Stomach (tissue), 9 donors: ENCODE data around the gene SLAMF7. TPM values are rescaled to one million over a fixed set of nuclear protein-coding genes. Genes with fewer than 3 reads are reported as not detected.
A peak's percentile ranks its signal among the peaks of the same experiment; 100 is the strongest.
"Not testable (repeated sequence)": the region's sequence is repeated elsewhere in the genome, so short reads cannot be mapped to it uniquely, and the experiment has no call there.

Experiments used
- DNase-seq, 2 donors: peaks; one replicate each; pipeline versions ENCODE4 v3.0.0 to v3.0.0-alpha.2; 2013 to 2019
- H3K27ac ChIP-seq, 5 donors: fragments of 200-600 bp in 4 of 5; sonication (generic) in 4 of 5; one replicate each; pipeline ENCODE4 v1.5.1; 2013 to 2019; ENCODE audit warnings: mild to moderate bottlenecking in 1 of 5, moderate library complexity in 1 of 5
- H3K27me3 ChIP-seq, 3 donors: fragments of 200-600 bp; sonication (generic); one replicate each; pipeline ENCODE4 v1.5.1; 2017 to 2019; ENCODE audit warnings: mixed run types in 1 of 3
- H3K36me3 ChIP-seq, 4 donors: fragments of 200-600 bp; sonication (generic); 1 replicate in 3 of 4; 2 replicates in 1 of 4; pipeline ENCODE4 v1.5.1; 2016 to 2019
- H3K4me1 ChIP-seq, 4 donors: fragments of 200-600 bp; sonication (generic); one replicate each; pipeline ENCODE4 v1.5.1; 2016 to 2019
- H3K4me3 ChIP-seq, 4 donors: fragments of 200-600 bp; sonication (generic) in 3 of 4; one replicate each; pipeline ENCODE4 v1.5.1; 2016 to 2019; ENCODE audit warnings: mild to moderate bottlenecking in 1 of 4
- H3K9me3 ChIP-seq, 4 donors: fragments of 200-600 bp; sonication (generic); one replicate each; pipeline ENCODE4 v1.5.1; 2016 to 2019
- CTCF ChIP-seq, 7 experiments: fragments of 450-650 bp in 4 of 7; fragments of 200-600 bp in 3 of 7; sonication (generic) in 3 of 7; IDR thresholded peaks; one replicate each; pipeline ENCODE4 v1.5.1; 2016 to 2019; ENCODE audit warnings: antibody characterized with exemption in 7 of 7, control low read depth in 2 of 7, mild to moderate bottlenecking in 1 of 7
- EP300 ChIP-seq: sonication (generic); formaldehyde crosslinking; IDR thresholded peaks from one replicate; pipeline ENCODE4 v1.6.1; 2017; ENCODE audit warnings: antibody characterized with exemption
- POLR2A ChIP-seq, 4 donors: fragments of 450-650 bp; IDR thresholded peaks; one replicate each; pipeline ENCODE4 v1.6.1; 2016; ENCODE audit warnings: antibody characterized with exemption in 4 of 4, control low read depth in 2 of 4, mild to moderate bottlenecking in 1 of 4, moderate library complexity in 1 of 4
- POLR2AphosphoS5 ChIP-seq, 3 donors: sonication (generic); formaldehyde crosslinking; IDR thresholded peaks; one replicate each; pipeline ENCODE4 v1.6.1; 2016; ENCODE audit warnings: antibody characterized with exemption in 3 of 3
- WGBS, 5 donors: extraction: QIAGEN DNeasy Blood & Tissue Kit in 3 of 5; methylation state at CpG; one replicate each; pipeline versions ENCODE4 v1.1.5 to v1.1.7; 2013 to 2018; 5-methylcytosine and 5-hydroxymethylcytosine counted together
- intact Hi-C: fragments of 100-400 bp; cut with DNase I; formaldehyde crosslinking; loops from one replicate; pipeline ENCODE4 v1.15.1; 2023; ENCODE audit warnings: low total_unique reads
- polyA plus RNA-seq, 3 donors: library from polyadenylated mRNA; stranded (reverse); fragments of 200-250 nt; gene quantifications; one replicate each; pipeline ENCODE4 v1.2.3, GENCODE V29; 2013
- total RNA-seq, 5 donors: library from RNA; depleted of rRNA; stranded (reverse); fragments of >200 nt; gene quantifications; one replicate each; pipeline versions ENCODE4 v1.1.0 to v1.2.3, GENCODE V29; 2014 to 2016
- donor health status: healthy with polysubstance abuse.
- donor health status: Bipolar disorder and iron deficiency.
- donor health status: healthy.

Gene SLAMF7
- total and polyA plus RNA-seq, 8 donors = 0.45 to 4.2 (median 2.0) TPM; not detected in 1

GRCh38 chr1:160711602-160712311 lies 27.3 kb upstream of the SLAMF7 start, which contains the start of gene CD48:
Gene CD48, minus strand, starts transcription at chr1:160711822. Its CDS starts 59 bp downstream, at chr1:160711763.
- DNase-seq = peak in 1 of 2 donors; percentile 42
- peaks cover 0 to 4% (median 0%) of the 10 kb centered on the region in 3 donors for H3K27me3 ChIP-seq
- intact Hi-C loops = no loop called here
- TF ChIP-seq POLR2A (IDR thresholded peaks at IDR 0.05) (no peak), CTCF (IDR thresholded peaks at IDR 0.05) (no peak), EP300 (no peak), POLR2AphosphoS5 (IDR thresholded peaks at IDR 0.05) (no peak)
- H3K36me3 ChIP-seq = no peaks in the 10 kb centered on the region
- peak within 1 kb of the TSS in 3 of 4 donors; percentile 30 to 40 (median 34) for H3K4me3 ChIP-seq
- H3K9me3 ChIP-seq = no peaks in the 10 kb centered on the region
- H3K4me1 ChIP-seq = no peaks in the 10 kb centered on the region
- peak within 1 kb of the TSS in 4 of 5 donors; percentile 46 to 78 (median 62) for H3K27ac ChIP-seq
- WGBS, 5 donors = 45 to 56% (median 52%) methylated on average over 9 of the region's 9 CpGs

GRCh38 chr1:160712525-160713080 lies 26.4 kb upstream of the SLAMF7 start:
- H3K27me3 ChIP-seq, H3K4me3 ChIP-seq, H3K4me1 ChIP-seq, intact Hi-C loops, H3K9me3 ChIP-seq, H3K36me3 ChIP-seq: not testable (repeated sequence)
- peak in 1 of 2 donors; percentile 51 for DNase-seq
- H3K27ac ChIP-seq = peak overlapping the region in 4 of 5 donors; percentile 46 to 78 (median 62)
- 60 to 68% (median 66%) methylated on average over 5 of the region's 5 CpGs for WGBS, 5 donors

GRCh38 chr1:160713161-160713560 lies 25.9 kb upstream of the SLAMF7 start:
- Histone ChIP-seq H3K9me3 (no peaks in the 10 kb centered on the region), H3K27ac (peak overlapping the region in 2 of 5 donors; percentile 75 to 78), H3K36me3 (no peaks in the 10 kb centered on the region), H3K4me1 (no peaks in the 10 kb centered on the region), H3K4me3 (no peak overlapping the region), H3K27me3 (peaks cover 0 to 4% (median 0%) of the 10 kb centered on the region in 3 donors)
- TF ChIP-seq POLR2AphosphoS5 (IDR thresholded peaks at IDR 0.05) (no peak), POLR2A (IDR thresholded peaks at IDR 0.05) (no peak), EP300 (no peak), CTCF (IDR thresholded peaks at IDR 0.05) (no peak)
- WGBS, 5 donors = 27 to 42% (median 33%) methylated on average over 1 of the region's 1 CpG
- no peak for DNase-seq
- intact Hi-C loops = no loop called here

GRCh38 chr1:160714034-160714648 lies 24.9 kb upstream of the SLAMF7 start:
- intact Hi-C loops, H3K9me3 ChIP-seq, H3K4me1 ChIP-seq, H3K36me3 ChIP-seq, H3K27ac ChIP-seq, H3K27me3 ChIP-seq, DNase-seq, H3K4me3 ChIP-seq: not testable (repeated sequence)
- 64 to 74% (median 73%) methylated on average over 4 to 5 of the region's 5 CpGs for WGBS, 5 donors

- peaks cover 0 to 4% (median 0%) of the 10 kb centered on the region in 3 donors for H3K27me3 ChIP-seq
- no peak for DNase-seq
- H3K4me3 ChIP-seq = no peak overlapping the region
- no peaks in the 10 kb centered on the region for H3K9me3 ChIP-seq
- H3K4me1 ChIP-seq = no peaks in the 10 kb centered on the region
- WGBS, 5 donors = 93 to 100% (median 97%) methylated on average over 1 of the region's 1 CpG
- H3K27ac ChIP-seq = no peak overlapping the region
- no peak for TF ChIP-seq POLR2AphosphoS5 (IDR thresholded peaks at IDR 0.05)
- TF ChIP-seq POLR2A (IDR thresholded peaks at IDR 0.05) = no peak
- no peak for TF ChIP-seq CTCF (IDR thresholded peaks at IDR 0.05)
- no peak for TF ChIP-seq EP300
- H3K36me3 ChIP-seq = no peaks in the 10 kb centered on the region
- intact Hi-C loops = no loop called here
Measured at GRCh38 chr1:160716013-160716412, 23.0 kb upstream of the SLAMF7 start.
